Stimulated activated CD8-positive, alpha-beta memory T cell treated with anti-CD3 and anti-CD28 coated beads, Interleukin-2, amount 100 ng/mL, for 1 hour (primary cell): Measurements from ENCODE around the gene ZNF774.
A peak's percentile ranks its signal among the peaks of the same experiment; 100 is the strongest.
"Not testable (repeated sequence)": the region's sequence is repeated elsewhere in the genome, so short reads cannot be mapped to it uniquely, and the experiment has no call there.

Experiments
- DNase-seq, 2 donors: peaks; one replicate each; pipeline ENCODE4 v3.0.0-alpha.2; 2020; ENCODE audit warnings: low read depth in 2 of 2

The ZNF774 gene

GRCh38 chr15:90345857-90346256 is 6.2 kb upstream of the ZNF774 start:
- no peak for DNase-seq

- DNase-seq = not testable (repeated sequence)
Observed at GRCh38 chr15:90347431-90348065, 4.5 kb upstream of the ZNF774 start.

- no peak for DNase-seq
Observed at GRCh38 chr15:90348456-90348855, 3.6 kb upstream of the ZNF774 start.

GRCh38 chr15:90349072-90349471 is 3.0 kb upstream of the ZNF774 start:
- DNase-seq = no peak

- DNase-seq = no peak
Observed at GRCh38 chr15:90349821-90350220, 2.3 kb upstream of the ZNF774 start.

- DNase-seq = no peak
Observed at GRCh38 chr15:90351479-90352106, 491 bp upstream of the ZNF774 start.

GRCh38 chr15:90354986-90355385 is 2.9 kb downstream of the ZNF774 start:
- DNase-seq = no peak

- no peak for DNase-seq
Observed at GRCh38 chr15:90358124-90359033, 6.3 kb downstream of the ZNF774 start.

- no peak for DNase-seq
Observed at GRCh38 chr15:90360746-90361145, 8.7 kb downstream of the ZNF774 start.

GRCh38 chr15:90362936-90363212 is 10.8 kb downstream of the ZNF774 start:
- no peak for DNase-seq

GRCh38 chr15:90364251-90364650 is 12.2 kb downstream of the ZNF774 start:
- no peak for DNase-seq

- no peak for DNase-seq
Observed at GRCh38 chr15:90365414-90366055, 13.5 kb downstream of the ZNF774 start.

- no peak for DNase-seq
Observed at GRCh38 chr15:90367576-90367975, 15.5 kb downstream of the ZNF774 start.

GRCh38 chr15:90375071-90375470 is 23.0 kb downstream of the ZNF774 start:
- DNase-seq = no peak

GRCh38 chr15:90376789-90377188 is 24.7 kb downstream of the ZNF774 start:
- DNase-seq = peak in 1 of 2 donors; percentile 37

- no peak for DNase-seq
Observed at GRCh38 chr15:90379263-90379662, 27.2 kb downstream of the ZNF774 start.

- no peak for DNase-seq
Observed at GRCh38 chr15:90381515-90381914, 29.4 kb downstream of the ZNF774 start.

GRCh38 chr15:90382320-90382719 is 30.2 kb downstream of the ZNF774 start:
- no peak for DNase-seq

GRCh38 chr15:90386221-90386620 is 34.1 kb downstream of the ZNF774 start:
- no peak for DNase-seq

- peak; percentile 92 to 93 for DNase-seq
Observed at GRCh38 chr15:90387534-90388461, 35.7 kb downstream of the ZNF774 start, which contains the start of gene IQGAP1. IQGAP1 (plus strand) TSS chr15:90388242; CDS start chr15:90388342, 100 bp downstream.
